ENCODE measurements around the gene KYAT1.

KYAT1 gene

DNA sequence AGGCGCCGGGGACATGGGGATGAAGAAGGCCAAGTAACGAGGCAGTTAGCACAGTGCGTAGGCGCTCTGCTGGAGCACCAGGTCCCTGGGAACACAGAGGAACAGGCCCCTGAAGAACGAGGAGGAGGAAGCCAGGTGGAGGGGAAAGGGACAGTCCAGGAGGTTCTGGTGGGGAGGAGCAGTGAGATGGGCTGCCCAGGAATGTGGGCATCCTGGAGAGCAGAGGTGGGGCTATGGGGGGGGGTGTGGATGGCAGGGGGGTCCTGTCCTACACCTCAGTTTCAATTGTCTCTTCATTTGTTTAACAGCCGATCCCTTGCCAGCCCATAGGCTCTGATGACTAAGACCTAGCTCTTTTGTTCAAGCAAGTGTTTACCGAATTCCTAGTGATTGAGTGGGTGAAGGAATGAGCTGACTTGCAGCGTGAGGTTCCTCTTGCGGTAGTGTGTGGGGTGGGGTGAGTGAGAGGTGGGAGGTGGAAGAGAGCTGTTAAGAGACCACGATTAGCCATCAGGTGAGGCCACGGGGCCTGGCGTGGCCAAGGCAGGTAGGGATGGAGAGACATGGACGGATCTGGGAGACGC lies 30.6 kb upstream of the KYAT1 start:
- TF ChIP-seq, protein P1, sequence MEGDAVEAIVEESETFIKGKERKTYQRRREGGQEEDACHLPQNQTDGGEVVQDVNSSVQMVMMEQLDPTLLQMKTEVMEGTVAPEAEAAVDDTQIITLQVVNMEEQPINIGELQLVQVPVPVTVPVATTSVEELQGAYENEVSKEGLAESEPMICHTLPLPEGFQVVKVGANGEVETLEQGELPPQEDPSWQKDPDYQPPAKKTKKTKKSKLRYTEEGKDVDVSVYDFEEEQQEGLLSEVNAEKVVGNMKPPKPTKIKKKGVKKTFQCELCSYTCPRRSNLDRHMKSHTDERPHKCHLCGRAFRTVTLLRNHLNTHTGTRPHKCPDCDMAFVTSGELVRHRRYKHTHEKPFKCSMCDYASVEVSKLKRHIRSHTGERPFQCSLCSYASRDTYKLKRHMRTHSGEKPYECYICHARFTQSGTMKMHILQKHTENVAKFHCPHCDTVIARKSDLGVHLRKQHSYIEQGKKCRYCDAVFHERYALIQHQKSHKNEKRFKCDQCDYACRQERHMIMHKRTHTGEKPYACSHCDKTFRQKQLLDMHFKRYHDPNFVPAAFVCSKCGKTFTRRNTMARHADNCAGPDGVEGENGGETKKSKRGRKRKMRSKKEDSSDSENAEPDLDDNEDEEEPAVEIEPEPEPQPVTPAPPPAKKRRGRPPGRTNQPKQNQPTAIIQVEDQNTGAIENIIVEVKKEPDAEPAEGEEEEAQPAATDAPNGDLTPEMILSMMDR (IDR thresholded peaks at IDR 0.05), result no peak

DNA sequence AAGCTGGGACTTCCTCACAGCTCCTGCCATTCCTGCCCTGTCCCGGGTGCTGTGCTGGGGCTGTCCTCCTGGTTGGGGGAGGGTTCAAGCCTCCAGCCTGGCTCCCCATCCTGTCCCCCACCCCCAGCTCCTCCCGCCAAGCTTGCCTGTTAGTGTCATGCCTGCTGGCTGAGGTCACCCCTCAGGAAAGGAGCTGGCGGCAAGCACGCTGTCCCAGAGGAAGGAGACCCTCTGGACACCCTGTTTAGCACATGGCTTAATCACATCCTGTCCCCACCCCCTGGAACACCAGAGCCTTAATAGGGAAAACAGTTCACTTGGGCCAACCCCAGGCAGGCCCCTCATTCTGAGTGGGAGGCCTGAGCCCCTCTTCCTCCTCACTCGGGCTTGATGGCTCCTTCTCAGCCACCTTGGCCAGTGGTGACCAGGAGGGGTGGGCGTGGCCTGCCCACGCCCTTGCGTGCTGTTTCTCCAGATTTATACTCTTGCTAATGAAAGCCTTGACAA lies 29.8 kb upstream of the KYAT1 start:
- TF ChIP-seq, protein P1 (IDR thresholded peaks at IDR 0.05), result no peak

DNA sequence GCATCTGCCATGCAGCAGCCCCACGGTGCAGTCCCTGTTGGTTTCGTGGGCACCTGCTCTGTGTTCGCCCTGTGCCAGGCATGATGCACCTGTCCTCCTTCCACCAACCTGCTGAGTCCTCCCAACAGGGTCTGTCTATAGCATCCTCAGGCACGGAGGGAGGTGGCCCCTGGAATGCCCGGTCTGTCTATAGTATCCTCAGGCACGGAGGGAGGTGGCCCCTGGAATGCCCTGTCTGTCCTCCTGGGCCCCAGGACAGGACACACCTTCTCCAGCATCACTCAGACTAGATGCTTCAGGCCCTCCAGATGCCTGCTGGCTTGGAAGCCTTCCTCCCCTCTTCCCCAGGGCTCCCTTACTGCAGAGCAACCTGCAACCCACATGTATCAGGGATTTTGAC lies 29.2 kb upstream of the KYAT1 start:
- TF ChIP-seq, protein P1 (IDR thresholded peaks at IDR 0.05), result no peak

DNA sequence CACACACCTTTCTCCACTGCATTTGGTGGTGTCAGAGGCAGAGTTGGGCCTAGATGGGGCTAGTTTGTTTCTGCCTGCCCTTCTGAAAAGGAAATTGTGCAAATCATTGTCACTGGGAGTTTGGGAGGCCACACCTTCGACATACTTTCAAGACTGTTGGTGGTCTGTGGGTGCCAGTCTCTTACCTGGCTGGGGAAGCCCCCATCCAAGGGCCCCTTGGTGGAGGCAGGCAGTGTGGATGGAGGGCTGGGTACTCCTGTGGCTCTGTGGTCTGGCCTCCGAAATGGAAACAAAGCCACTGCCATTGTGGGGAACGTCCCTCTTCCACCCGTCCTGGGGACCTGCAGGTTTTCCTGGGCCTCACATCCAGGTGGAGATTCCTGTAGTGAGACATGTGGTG lies 28.1 kb upstream of the KYAT1 start:
- TF ChIP-seq, protein P1 (IDR thresholded peaks at IDR 0.05), result no peak

DNA sequence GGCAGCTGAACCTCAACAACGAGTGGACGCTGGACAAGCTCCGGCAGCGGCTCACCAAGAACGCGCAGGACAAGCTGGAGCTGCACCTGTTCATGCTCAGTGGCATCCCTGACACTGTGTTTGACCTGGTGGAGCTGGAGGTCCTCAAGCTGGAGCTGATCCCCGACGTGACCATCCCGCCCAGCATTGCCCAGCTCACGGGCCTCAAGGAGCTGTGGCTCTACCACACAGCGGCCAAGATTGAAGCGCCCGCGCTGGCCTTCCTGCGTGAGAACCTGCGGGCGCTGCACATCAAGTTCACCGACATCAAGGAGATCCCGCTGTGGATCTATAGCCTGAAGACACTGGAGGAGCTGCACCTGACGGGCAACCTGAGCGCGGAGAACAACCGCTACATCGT lies 26.6 kb upstream of the KYAT1 start:
- TF ChIP-seq, protein P1 (IDR thresholded peaks at IDR 0.05), result no peak

DNA sequence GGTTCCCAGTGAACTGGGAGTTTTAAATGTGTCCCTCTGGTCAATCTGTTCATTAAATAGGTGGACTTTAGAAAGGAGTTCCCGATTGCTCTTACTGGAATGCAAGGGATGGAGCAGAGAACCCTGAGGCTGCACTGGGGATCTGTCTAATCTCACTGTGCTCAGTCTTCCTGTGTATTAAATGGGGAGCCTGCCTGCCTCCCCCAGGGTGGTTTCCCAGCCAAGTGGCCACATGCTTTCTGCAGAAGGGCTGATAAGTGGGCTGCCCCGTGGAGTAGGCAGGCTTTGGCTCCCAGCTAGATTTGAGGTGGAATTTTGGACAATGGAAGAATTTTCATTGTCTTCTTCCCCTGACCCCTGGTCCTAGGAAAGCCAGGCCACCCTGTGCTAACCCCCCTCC lies 25.0 kb upstream of the KYAT1 start:
- TF ChIP-seq, protein P1 (IDR thresholded peaks at IDR 0.05), result no peak

DNA sequence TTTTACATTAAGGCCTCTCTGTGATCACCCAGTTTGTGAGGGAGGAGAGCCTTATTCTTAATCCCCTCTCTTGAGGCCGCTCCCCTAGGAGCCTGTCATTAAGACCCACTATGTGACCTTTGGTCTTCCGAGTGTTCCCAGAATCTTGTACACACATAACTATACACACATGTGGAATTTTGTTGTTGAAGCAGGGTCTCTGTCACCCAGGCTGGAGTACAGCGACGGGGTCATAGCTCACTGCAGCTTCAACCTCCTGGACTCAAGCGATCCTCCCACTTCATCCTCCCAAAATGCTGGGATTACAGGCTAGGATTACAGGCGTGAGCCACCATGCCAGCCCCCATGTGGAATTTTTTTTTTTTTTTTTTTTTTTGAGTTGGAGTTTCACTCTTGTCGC lies 24.2 kb upstream of the KYAT1 start:
- TF ChIP-seq, protein P1 (IDR thresholded peaks at IDR 0.05), result no peak

Measured in LNCAP (cell line).